Hepatocyte (in vitro differentiated cells): ENCODE data around the gene DHRS4.
"Not testable (repeated sequence)": the region's sequence is repeated elsewhere in the genome, so short reads cannot be mapped to it uniquely, and the experiment has no call there.

ENCODE experiments used
- CTCF ChIP-seq: fragments of 200-600 bp; sonication (generic); IDR thresholded peaks from 2 replicates; pipeline ENCODE4 v1.5.1; 2016; ENCODE audit warnings: antibody characterized with exemption, mild to moderate bottlenecking; ENCODE audit not compliant: poor library complexity
- EZH2 ChIP-seq: fragments of 200-600 bp; sonication (generic); IDR thresholded peaks from 2 replicates; pipeline ENCODE4 v1.6.1; 2016; ENCODE audit warnings: antibody characterized with exemption, mild to moderate bottlenecking, borderline replicate concordance

- not testable (repeated sequence) for TF ChIP-seq CTCF, EZH2
Observed at GRCh38 chr14:23955811-23956210, 2.2 kb downstream of the DHRS4 start.
